ES-I3 (cell line): ENCODE data around the gene GSTM4.

Experiments used
- H3K36me3 ChIP-seq: 2 replicates; pipeline ENCODE4 v1.6.1; 2013; ENCODE audit warnings: mild to moderate bottlenecking, low read length, control low read depth, moderate library complexity; ENCODE audit not compliant: insufficient read depth
- H3K4me1 ChIP-seq: 2 replicates; pipeline ENCODE4 v1.6.1; 2013; ENCODE audit warnings: mild to moderate bottlenecking, control low read depth, low read length; ENCODE audit not compliant: insufficient read depth
- H3K9ac ChIP-seq: 2 replicates; pipeline ENCODE4 v1.6.1; 2013; ENCODE audit warnings: low read depth, mild to moderate bottlenecking, low read length, moderate library complexity
- H3K9me3 ChIP-seq: 2 replicates; pipeline ENCODE4 v1.6.1; 2013; ENCODE audit warnings: mild to moderate bottlenecking, low read length, moderate library complexity; ENCODE audit not compliant: control insufficient read depth, insufficient read depth

Gene GSTM4

GRCh38 chr1:109655615-109656519, at the start of gene GSTM4:
Gene GSTM4, plus strand, starts transcription at chr1:109656099. Its CDS starts 291 bp downstream, at chr1:109656390.
- Histone ChIP-seq H3K9me3 (no peaks in the 10 kb centered on the region), H3K9ac (peak within 1 kb of the TSS; percentile 99), H3K4me1 (no peaks in the 10 kb centered on the region), H3K36me3 (no peaks in the 10 kb centered on the region)

- H3K36me3 ChIP-seq, result no peaks in the 10 kb centered on the region
- no peaks in the 10 kb centered on the region for H3K9me3 ChIP-seq
- peaks cover 16% of the 10 kb centered on the region for H3K4me1 ChIP-seq
- no peak overlapping the region for H3K9ac ChIP-seq
These were observed 46.0 kb upstream of the GSTM4 start for GRCh38 chr1:109609881-109610280.

GRCh38 chr1:109610609-109611307, 45.1 kb upstream of the GSTM4 start:
- Histone ChIP-seq H3K9me3 (no peaks in the 10 kb centered on the region), H3K4me1 (peaks cover 16% of the 10 kb centered on the region), H3K36me3 (no peaks in the 10 kb centered on the region)

GRCh38 chr1:109611308-109611990, 44.5 kb upstream of the GSTM4 start:
- Histone ChIP-seq H3K9ac (no peak overlapping the region), H3K36me3 (no peaks in the 10 kb centered on the region), H3K9me3 (no peaks in the 10 kb centered on the region), H3K4me1 (peaks cover 17% of the 10 kb centered on the region)

More at GRCh38 chr1:109610609-109611307, 45.1 kb upstream of the GSTM4 start:
- no peak overlapping the region for H3K9ac ChIP-seq

GRCh38 chr1:109613361-109614147, 42.3 kb upstream of the GSTM4 start:
- H3K36me3 ChIP-seq, result no peaks in the 10 kb centered on the region
- H3K9me3 ChIP-seq, result no peaks in the 10 kb centered on the region
- H3K9ac ChIP-seq, result no peak overlapping the region
- peaks cover 25% of the 10 kb centered on the region for H3K4me1 ChIP-seq

GRCh38 chr1:109615879-109616278, 40.0 kb upstream of the GSTM4 start:
- no peaks in the 10 kb centered on the region for H3K9me3 ChIP-seq
- no peak overlapping the region for H3K9ac ChIP-seq
- no peaks in the 10 kb centered on the region for H3K36me3 ChIP-seq
- peaks cover 21% of the 10 kb centered on the region for H3K4me1 ChIP-seq

- no peaks in the 10 kb centered on the region for H3K36me3 ChIP-seq
- no peak overlapping the region for H3K9ac ChIP-seq
- H3K4me1 ChIP-seq, result peaks cover 21% of the 10 kb centered on the region
- no peaks in the 10 kb centered on the region for H3K9me3 ChIP-seq
These were observed 39.5 kb upstream of the GSTM4 start for GRCh38 chr1:109616391-109616790.

GRCh38 chr1:109617291-109617801, 38.6 kb upstream of the GSTM4 start:
- H3K9ac ChIP-seq, result no peak overlapping the region

GRCh38 chr1:109618661-109619575, 37.0 kb upstream of the GSTM4 start:
- Histone ChIP-seq H3K9me3 (no peaks in the 10 kb centered on the region), H3K4me1 (peaks cover 21% of the 10 kb centered on the region), H3K9ac (peak overlapping the region; percentile 73; the same call in 1 of the 2 replicates), H3K36me3 (no peaks in the 10 kb centered on the region)

More at GRCh38 chr1:109617291-109617801, 38.6 kb upstream of the GSTM4 start:
- no peaks in the 10 kb centered on the region for H3K36me3 ChIP-seq
- H3K4me1 ChIP-seq, result peaks cover 21% of the 10 kb centered on the region
- no peaks in the 10 kb centered on the region for H3K9me3 ChIP-seq

GRCh38 chr1:109619576-109620400, 36.1 kb upstream of the GSTM4 start, which contains the start of the genes AMPD2 and GNAT2:
Gene AMPD2, plus strand, starts transcription at chr1:109619837. Its CDS starts 1,339 bp downstream, at chr1:109621176.
Gene GNAT2, minus strand, starts transcription at chr1:109619616. Its CDS starts 6,746 bp downstream, at chr1:109612870.
- Histone ChIP-seq H3K4me1 (peaks cover 24% of the 10 kb centered on the region), H3K9ac (peak within 1 kb of the TSS; percentile 73), H3K9me3 (no peaks in the 10 kb centered on the region), H3K36me3 (no peaks in the 10 kb centered on the region)

GRCh38 chr1:109620401-109620791, 35.5 kb upstream of the GSTM4 start:
- Histone ChIP-seq H3K36me3 (no peaks in the 10 kb centered on the region), H3K9me3 (no peaks in the 10 kb centered on the region), H3K4me1 (peaks cover 27% of the 10 kb centered on the region), H3K9ac (peak overlapping the region; percentile 73)

- H3K9me3 ChIP-seq, result no peaks in the 10 kb centered on the region
- peaks cover 30% of the 10 kb centered on the region for H3K4me1 ChIP-seq
- no peaks in the 10 kb centered on the region for H3K36me3 ChIP-seq
- peak overlapping the region; percentile 73; the same call in 1 of the 2 replicates for H3K9ac ChIP-seq
These were observed 35.0 kb upstream of the GSTM4 start for GRCh38 chr1:109620841-109621286.
